AML-193 (cell line): Measurements from ENCODE around the gene C5orf58.

Experiments used
- DNase-seq, 2 experiments: peaks; one replicate each; lab custom pipeline; 2025; lab: John Stamatoyannopoulos, UW

C5orf58 gene

GRCh38 chr5:170256571-170256970 is 23.8 kb downstream of the C5orf58 start:
- DNase-seq, result no peak

DNA sequence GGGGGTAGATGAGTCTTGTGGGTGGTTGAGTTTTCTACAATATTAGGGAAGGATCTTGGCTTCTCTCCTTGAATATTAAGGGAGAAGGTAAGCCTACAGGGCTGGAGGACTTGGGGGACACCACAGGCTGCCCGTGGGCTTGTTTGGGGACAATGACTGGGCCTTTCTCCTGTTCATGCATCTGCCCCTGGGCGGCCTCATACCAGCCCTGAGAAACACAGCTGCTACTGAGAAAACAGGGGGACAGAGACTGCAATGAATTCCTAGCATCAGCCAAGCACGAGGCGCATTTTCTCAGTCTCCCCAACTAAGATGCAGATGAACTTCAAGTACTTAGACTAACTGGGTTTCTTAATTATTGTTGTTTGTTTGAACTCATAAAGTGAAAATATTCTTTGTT is 24.6 kb downstream of the C5orf58 start:
- no peak for DNase-seq

DNA sequence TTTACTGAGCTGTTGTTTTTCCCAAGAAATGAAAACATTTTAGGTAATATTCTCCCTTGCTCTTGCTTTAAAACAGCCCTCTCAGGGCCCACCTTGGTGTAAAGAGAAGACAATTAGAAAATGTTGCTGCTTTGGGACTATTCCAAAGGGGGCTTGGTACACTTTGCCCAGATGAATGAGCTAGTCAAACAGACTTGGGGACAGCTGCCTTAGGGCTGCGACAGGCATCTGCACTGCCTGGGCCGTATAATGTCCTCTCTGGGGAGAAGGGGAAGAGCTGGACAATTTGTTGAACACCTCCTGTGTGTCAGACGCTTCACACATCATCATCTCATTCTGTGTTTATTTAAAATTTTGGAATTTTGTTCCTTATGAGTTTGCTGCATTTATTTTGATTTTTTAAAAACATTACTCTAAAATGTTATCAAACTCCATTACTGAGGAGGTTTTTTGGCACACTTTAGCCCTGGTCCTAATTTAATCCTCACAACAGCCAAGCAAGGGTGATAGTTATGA is 28.8 kb downstream of the C5orf58 start:
- no peak for DNase-seq

- DNase-seq, result no peak
Observed at GRCh38 chr5:170262061-170263045, 29.6 kb downstream of the C5orf58 start.

GRCh38 chr5:170263906-170264305 is 31.1 kb downstream of the C5orf58 start:
- DNase-seq, result no peak

GRCh38 chr5:170265522-170265921 is 32.7 kb downstream of the C5orf58 start:
- DNase-seq, result no peak

DNA sequence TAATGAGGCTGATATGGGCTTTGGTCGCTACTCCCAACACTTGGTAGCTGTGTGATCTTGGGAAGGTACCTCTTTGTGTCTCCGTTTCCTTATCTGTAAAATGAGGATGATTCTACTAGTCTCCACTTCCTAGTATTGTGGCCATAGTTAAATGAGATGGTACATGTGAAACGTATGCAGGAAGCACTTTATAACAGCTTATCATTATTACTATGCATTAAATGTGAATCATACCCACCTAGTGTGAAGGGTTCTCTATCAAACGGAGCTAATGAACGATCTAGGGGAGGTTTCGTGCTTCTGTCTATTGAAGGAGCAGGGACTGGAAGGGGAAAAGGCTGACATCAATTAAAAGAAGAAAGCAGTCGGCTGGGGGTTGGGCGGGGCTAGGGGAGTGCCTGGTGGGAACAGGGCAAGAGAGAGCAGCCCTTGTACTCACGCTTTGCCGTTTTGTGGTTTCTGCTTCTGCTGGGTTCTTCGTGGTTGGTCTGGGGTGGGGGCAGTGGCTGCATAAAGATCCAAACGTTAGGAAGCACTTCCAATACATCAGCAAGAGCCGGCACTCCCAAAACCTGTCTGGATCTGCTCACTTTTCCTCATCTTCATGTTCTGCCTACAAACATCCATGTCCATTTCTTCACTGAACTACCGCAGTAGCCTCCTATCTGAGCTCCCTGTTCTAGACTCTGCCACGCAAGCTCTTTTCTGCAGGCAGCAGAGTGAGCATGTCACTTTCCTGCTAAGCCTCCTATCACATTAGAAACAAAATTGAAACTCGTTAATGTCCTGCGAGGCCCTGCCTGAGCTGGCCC is 34.0 kb downstream of the C5orf58 start:
- DNase-seq, result no peak

- DNase-seq, result peak; percentile 20 to 30
Observed at GRCh38 chr5:170267431-170268152, 34.8 kb downstream of the C5orf58 start.

DNA sequence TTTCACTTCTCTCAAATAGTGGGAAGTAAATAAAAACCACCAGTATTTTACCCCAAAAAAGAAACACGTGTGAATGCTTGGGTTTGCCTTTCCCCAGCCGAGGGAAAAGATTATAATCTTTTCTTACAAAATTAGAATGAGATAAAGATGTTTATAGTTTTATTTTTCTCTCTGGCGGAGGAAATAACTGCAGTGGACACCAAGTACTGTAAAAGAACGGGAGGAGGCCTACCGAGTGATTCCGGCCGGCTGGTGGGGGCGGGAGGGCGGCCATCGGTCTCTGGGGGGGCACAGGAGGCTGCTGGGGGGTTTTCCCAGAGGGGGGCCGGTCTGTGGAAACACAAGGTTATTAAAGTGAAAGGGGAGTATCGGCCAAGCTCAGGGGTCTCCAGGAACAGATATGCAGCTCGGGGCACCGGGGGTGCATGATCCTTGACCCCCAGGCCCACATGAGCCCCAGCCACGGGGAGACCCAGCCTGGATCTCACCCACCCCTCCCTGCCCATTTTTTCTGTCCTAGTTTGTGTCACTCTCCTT is 35.4 kb downstream of the C5orf58 start:
- no peak for DNase-seq

DNA sequence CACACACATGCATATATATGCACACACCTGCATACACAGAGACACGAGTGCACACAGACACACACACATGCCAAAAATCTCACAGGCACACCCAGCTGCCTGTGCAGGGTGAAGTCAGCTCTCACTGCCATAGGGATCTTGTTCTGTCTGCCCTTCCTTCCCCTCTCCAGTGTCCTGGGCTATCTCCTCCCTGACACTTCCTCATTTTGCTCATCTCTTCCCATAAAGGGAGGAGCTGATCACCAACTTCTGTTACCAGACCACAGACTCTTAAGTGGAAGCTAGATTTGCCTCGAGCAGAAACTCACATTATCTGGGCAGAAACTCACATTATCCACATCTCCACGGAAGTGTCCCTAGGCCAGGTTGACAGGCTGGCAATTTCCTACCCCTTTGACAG is 36.1 kb downstream of the C5orf58 start:
- DNase-seq, result peak; percentile 83 to 89

GRCh38 chr5:170269579-170269978 is 36.8 kb downstream of the C5orf58 start:
- DNase-seq, result peak; percentile 12 to 31

DNA sequence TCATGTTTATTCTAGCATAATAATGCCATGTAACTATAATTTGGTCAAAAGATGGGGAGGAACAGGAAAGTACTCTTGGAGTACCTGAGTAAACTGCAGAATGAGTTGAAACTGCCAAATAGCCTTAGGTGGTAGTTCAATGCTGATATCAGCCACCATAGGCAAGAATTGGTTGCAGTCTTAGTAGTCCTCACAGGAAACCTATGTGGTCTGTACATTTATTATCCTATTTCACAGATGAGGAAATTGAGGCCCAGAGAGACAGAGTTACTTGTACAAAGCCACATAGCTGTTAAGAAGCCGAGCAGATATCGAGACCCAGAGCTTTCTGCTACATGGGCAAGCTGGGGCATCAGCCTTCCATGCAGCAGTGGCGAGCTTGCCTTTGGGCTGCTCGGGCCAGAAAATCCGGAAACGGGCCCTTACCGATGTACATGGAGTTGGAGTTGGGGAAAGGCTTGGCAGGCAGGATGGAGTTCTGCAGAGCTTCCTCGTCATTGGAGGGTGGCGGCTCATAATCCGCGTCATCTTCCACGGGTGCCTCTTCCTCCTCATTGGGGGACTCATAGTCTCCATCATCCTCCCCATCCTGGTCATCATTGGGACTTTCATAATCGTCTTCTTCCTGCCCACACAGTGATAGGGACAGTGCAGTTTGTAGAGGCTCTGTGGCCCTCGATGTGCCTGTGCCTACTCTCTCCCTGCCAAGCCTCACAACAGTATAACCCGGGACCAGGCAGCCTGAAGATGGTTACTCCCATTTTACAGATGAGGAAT is 37.7 kb downstream of the C5orf58 start:
- DNase-seq, result no peak

GRCh38 chr5:170273968-170274710 is 41.4 kb downstream of the C5orf58 start:
- peak in 1 of 2 experiments; percentile 2 for DNase-seq

DNA sequence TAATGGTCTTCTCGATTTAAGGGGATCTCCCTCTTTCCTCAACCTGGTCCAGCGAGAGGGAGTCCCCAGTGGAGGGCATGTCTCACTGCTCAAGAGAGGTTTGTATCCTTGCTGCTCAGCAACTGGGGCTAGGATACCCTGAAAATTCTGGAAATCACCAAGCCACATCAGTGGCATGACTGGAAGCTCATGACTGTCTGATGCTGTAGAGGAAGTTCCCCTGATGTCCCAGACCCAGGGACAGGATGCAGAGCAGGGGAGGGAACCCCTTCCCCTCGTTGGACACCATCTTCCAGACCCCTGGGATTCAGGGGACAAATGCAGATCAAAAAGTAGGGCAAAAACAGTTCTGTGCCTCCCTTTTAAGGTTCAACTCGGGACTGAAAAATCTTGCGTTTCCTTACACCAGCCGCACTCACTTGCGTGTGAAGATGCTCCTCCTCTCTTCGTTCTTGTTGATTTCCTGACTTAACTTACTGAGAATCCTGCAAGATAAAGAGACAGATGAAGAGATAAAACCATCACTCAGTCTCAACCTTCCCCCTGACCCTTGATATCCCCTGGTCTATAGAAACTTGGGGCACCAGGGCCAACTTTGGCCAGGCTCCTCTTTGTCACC is 42.7 kb downstream of the C5orf58 start:
- DNase-seq, result no peak

DNA sequence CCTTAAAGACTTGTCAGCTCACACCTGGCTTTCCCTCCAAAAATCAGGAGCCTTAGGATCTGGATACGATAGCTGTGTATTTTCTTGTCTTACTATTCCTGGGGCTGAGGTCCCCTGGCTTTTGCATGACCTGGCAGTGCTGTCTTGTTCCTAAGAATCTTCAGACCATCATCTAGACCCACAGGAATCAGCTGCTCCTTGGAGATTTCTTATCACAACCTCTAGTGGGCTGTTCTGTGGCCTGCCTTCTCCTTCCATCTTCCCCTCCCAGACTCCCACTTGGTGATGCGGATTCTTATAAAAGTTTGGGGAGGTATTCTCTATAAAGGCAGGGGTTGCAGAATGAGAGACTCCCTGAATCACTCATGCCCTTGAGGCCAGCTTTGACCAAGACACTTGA is 43.4 kb downstream of the C5orf58 start:
- DNase-seq, result no peak

- DNase-seq, result no peak
Observed at GRCh38 chr5:170277867-170278281, 45.1 kb downstream of the C5orf58 start.

- DNase-seq, result peak; percentile 90 to 92
Observed at GRCh38 chr5:170278611-170279458, 46.0 kb downstream of the C5orf58 start.

GRCh38 chr5:170279459-170279817 is 46.7 kb downstream of the C5orf58 start:
- no peak for DNase-seq

DNA sequence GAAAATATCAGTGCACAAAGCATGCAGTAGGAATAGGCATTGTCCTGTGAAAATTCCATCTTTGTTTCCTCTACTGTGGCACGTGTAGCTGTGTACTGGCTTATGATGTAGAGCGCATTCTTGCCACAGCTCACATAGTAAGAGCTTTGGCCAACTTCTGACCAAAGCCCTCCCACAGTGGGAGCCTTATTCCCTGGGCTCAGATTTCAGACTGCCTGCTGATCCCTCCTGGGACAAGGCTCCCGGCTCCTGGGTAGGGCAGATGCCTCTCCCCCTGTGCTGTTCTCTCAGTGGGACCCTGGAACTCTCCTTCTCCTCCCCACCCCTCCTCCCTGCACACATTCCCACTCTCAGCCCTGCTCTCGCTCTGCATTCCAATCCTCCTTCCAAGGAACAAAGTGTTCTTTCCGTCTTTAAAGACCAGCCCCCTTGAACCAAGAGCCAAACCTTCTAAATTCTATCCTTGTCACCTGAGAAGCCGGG is 47.3 kb downstream of the C5orf58 start:
- no peak for DNase-seq
